Neural cell (in vitro differentiated cells): ENCODE measurements around the gene SEC63. TPM values are rescaled to one million over a fixed set of nuclear protein-coding genes. Genes with fewer than 3 reads are reported as not detected.

Experiments used
- H2AFZ ChIP-seq: fragments of 200-600, 300-800 bp; sonication (generic), shearing (Covaris generic); 2 replicates; pipeline ENCODE4 v1.6.0; 2014; ENCODE audit warnings: low read depth, mild to moderate bottlenecking, antibody characterized with exemption, low read length, moderate library complexity
- H3F3A ChIP-seq: fragments of 200-600 bp; shearing (Covaris generic); 2 replicates; pipeline ENCODE4 v1.6.1; 2016; ENCODE audit warnings: mild to moderate bottlenecking, moderate library complexity, mixed read lengths, antibody characterized with exemption, low read length; ENCODE audit not compliant: insufficient read depth, poor library complexity, severe bottlenecking
- H3K27ac ChIP-seq: fragments of 200-600, 300-800 bp; sonication (generic), shearing (Covaris generic); 2 replicates; pipeline ENCODE4 v1.5.1; 2014; ENCODE audit warnings: mild to moderate bottlenecking, low read length, moderate library complexity
- H3K27me3 ChIP-seq: fragments of 300-800, 200-600 bp; sonication (generic), shearing (Covaris generic); 2 replicates; pipeline ENCODE4 v1.6.0; 2014; ENCODE audit warnings: mild to moderate bottlenecking, low read depth, low read length, moderate library complexity; ENCODE audit not compliant: insufficient read depth
- H3K36me3 ChIP-seq: fragments of 300-800, 200-600 bp; sonication (generic), shearing (Covaris generic); 2 replicates; pipeline ENCODE4 v1.5.1; 2014; ENCODE audit warnings: mild to moderate bottlenecking, antibody characterized with exemption, low read length, moderate library complexity; ENCODE audit not compliant: insufficient read depth
- H3K4me2 ChIP-seq: fragments of 300-800, 200-600 bp; sonication (generic), shearing (Covaris generic); 2 replicates; pipeline ENCODE4 v1.6.0; 2014; ENCODE audit warnings: mild to moderate bottlenecking, low read length
- H3K4me3 ChIP-seq: fragments of 300-800, 200-600 bp; sonication (generic), shearing (Covaris generic); 2 replicates; pipeline ENCODE4 v1.5.1; 2014; ENCODE audit warnings: mild to moderate bottlenecking, low read length, moderate library complexity
- H3K79me2 ChIP-seq: fragments of 200-600 bp; shearing (Covaris generic); replicated peaks from 2 replicates; pipeline ENCODE4 v1.6.0; 2014; ENCODE audit warnings: mild to moderate bottlenecking, low read length, moderate library complexity; ENCODE audit not compliant: insufficient read depth
- H3K9ac ChIP-seq: fragments of 300-800, 200-600 bp; sonication (generic), shearing (Covaris generic); 2 replicates; pipeline ENCODE4 v1.6.1; 2016; ENCODE audit warnings: mild to moderate bottlenecking, low read length, mixed read lengths
- H3K9me2 ChIP-seq: fragments of 200-600 bp; shearing (Covaris generic); 2 replicates; pipeline ENCODE4 v1.6.1; 2016; ENCODE audit warnings: mild to moderate bottlenecking, low read length, mixed read lengths; ENCODE audit not compliant: insufficient read depth
- H3K9me3 ChIP-seq: fragments of 200-600, 300-800 bp; sonication (generic), shearing (Covaris generic); 2 replicates; pipeline ENCODE4 v1.6.1; 2016; ENCODE audit warnings: mild to moderate bottlenecking, mixed run types, low read length, moderate library complexity, mixed read lengths
- H4K20me1 ChIP-seq: fragments of 200-600 bp; shearing (Covaris generic); 2 replicates; pipeline ENCODE4 v1.6.1; 2016; ENCODE audit warnings: mild to moderate bottlenecking, mixed run types; ENCODE audit not compliant: insufficient read depth
- CTCF ChIP-seq: fragments of 450-650 bp; IDR thresholded peaks from 2 replicates; pipeline ENCODE4 v1.5.1; 2014; ENCODE audit warnings: antibody characterized with exemption, mild to moderate bottlenecking, moderate library complexity; ENCODE audit not compliant: poor library complexity, severe bottlenecking
- EP300 ChIP-seq: fragments of 450-650 bp; conservative IDR thresholded peaks from 2 replicates; pipeline ENCODE4 v1.6.1; 2014; ENCODE audit warnings: antibody characterized with exemption, mild to moderate bottlenecking, moderate library complexity; ENCODE audit not compliant: poor library complexity, severe bottlenecking
- EZH2 ChIP-seq: fragments of 200-600, 300-800 bp; shearing (Covaris generic), sonication (generic); IDR thresholded peaks from 2 replicates; pipeline ENCODE4 v1.6.1; 2014; ENCODE audit warnings: antibody characterized with exemption, low read length, borderline replicate concordance, mild to moderate bottlenecking; ENCODE audit not compliant: insufficient read depth, poor library complexity, severe bottlenecking
- MXI1 ChIP-seq: fragments of 450-650 bp; conservative IDR thresholded peaks from 2 replicates; pipeline ENCODE4 v1.6.1; 2014; ENCODE audit warnings: antibody characterized with exemption, mild to moderate bottlenecking; ENCODE audit not compliant: poor library complexity, severe bottlenecking
- POLR2AphosphoS5 ChIP-seq: IDR thresholded peaks from 2 replicates; pipeline ENCODE4 v1.6.1; 2012
- RAD21 ChIP-seq: fragments of 450-650 bp; conservative IDR thresholded peaks from 2 replicates; pipeline ENCODE4 v1.6.1; 2014; ENCODE audit warnings: antibody characterized with exemption, mild to moderate bottlenecking, moderate library complexity
- REST ChIP-seq: IDR thresholded peaks from 2 replicates; pipeline ENCODE4 v1.6.1; 2012; ENCODE audit warnings: borderline replicate concordance
- SMC3 ChIP-seq: fragments of 450-650 bp; conservative IDR thresholded peaks from 2 replicates; pipeline ENCODE4 v1.6.1; 2014; ENCODE audit warnings: antibody characterized with exemption, mild to moderate bottlenecking, moderate library complexity; ENCODE audit not compliant: poor library complexity
- TAF1 ChIP-seq: IDR thresholded peaks from 2 replicates; pipeline ENCODE4 v1.6.1; 2012; ENCODE audit warnings: low read depth
- polyA plus RNA-seq: library from polyadenylated mRNA; depleted of rRNA; stranded (reverse); fragments of >200 nt; gene quantifications from 2 replicates; pipeline ENCODE4 v1.2.3, GENCODE V29; 2014

Gene SEC63
- polyA plus RNA-seq, 1 donor from 2014 or later, result 34.8 TPM

GRCh38 chr6:107823047-107823557 is 134.9 kb downstream of the SEC63 start:
- no peaks in the 10 kb centered on the region for H4K20me1 ChIP-seq
- H3K4me2 ChIP-seq, result peak overlapping the region; percentile 93
- H3K36me3 ChIP-seq, result no peaks in the 10 kb centered on the region
- H3K9me3 ChIP-seq, result no peaks in the 10 kb centered on the region
- peaks cover 33% of the 10 kb centered on the region for H3K79me2 ChIP-seq
- TF ChIP-seq SMC3 (no peak), EP300 (no peak), TAF1 (no peak), RAD21 (no peak), POLR2AphosphoS5 (no peak), MXI1 (no peak), REST (no peak), EZH2 (no peak), CTCF (no peak)
- H3F3A ChIP-seq, result peaks cover 7% of the 10 kb centered on the region
- peak overlapping the region; percentile 19 for H2AFZ ChIP-seq
- no peaks in the 10 kb centered on the region for H3K27me3 ChIP-seq
- peak overlapping the region; percentile 72 for H3K4me3 ChIP-seq
- peak overlapping the region; percentile 75 for H3K9ac ChIP-seq
- H3K27ac ChIP-seq, result peak overlapping the region; percentile 99
- H3K9me2 ChIP-seq, result no peaks in the 10 kb centered on the region

- Histone ChIP-seq H3K4me3 (peak overlapping the region; percentile 72), H3K27me3 (no peaks in the 10 kb centered on the region), H2AFZ (no peak overlapping the region), H3K9ac (peak overlapping the region; percentile 75), H3K79me2 (peaks cover 38% of the 10 kb centered on the region), H3K4me2 (peak overlapping the region; percentile 93), H3K36me3 (no peaks in the 10 kb centered on the region), H3F3A (peaks cover 7% of the 10 kb centered on the region), H3K9me2 (no peaks in the 10 kb centered on the region), H4K20me1 (no peaks in the 10 kb centered on the region), H3K27ac (peak overlapping the region; percentile 99), H3K9me3 (no peaks in the 10 kb centered on the region)
- TF ChIP-seq EP300 (no peak), TAF1 (no peak), REST (no peak), RAD21 (no peak), EZH2 (no peak), CTCF (no peak), MXI1 (no peak), SMC3 (no peak), POLR2AphosphoS5 (no peak)
These were observed 135.6 kb downstream of the SEC63 start for GRCh38 chr6:107822176-107823046.
